Ectodermal cell (in vitro differentiated cells): ENCODE measurements around the gene SYTL4.
A peak's percentile ranks its signal among the peaks of the same experiment; 100 is the strongest.

Source experiments
- H3K27ac ChIP-seq: 2 replicates; pipeline ENCODE4 v1.7.0; 2013; ENCODE audit warnings: mild to moderate bottlenecking, low read depth, low read length; ENCODE audit not compliant: insufficient read depth, poor library complexity, severe bottlenecking
- H3K27me3 ChIP-seq: 2 replicates; pipeline ENCODE4 v1.7.0; 2013; ENCODE audit warnings: mild to moderate bottlenecking, low read length; ENCODE audit not compliant: insufficient read depth, control insufficient read depth, poor library complexity, severe bottlenecking
- H3K36me3 ChIP-seq: one replicate; pipeline ENCODE4 v1.7.0; 2013; ENCODE audit warnings: low read length; ENCODE audit not compliant: control insufficient read depth, insufficient read depth
- H3K4me1 ChIP-seq: one replicate; pipeline ENCODE4 v1.7.0; 2013; ENCODE audit warnings: low read length; ENCODE audit not compliant: control insufficient read depth, insufficient read depth
- H3K4me3 ChIP-seq: 2 replicates; pipeline ENCODE4 v1.7.0; 2013; ENCODE audit warnings: low read depth, low read length, control low read depth; ENCODE audit not compliant: insufficient read depth
- H3K9me3 ChIP-seq: 2 replicates; pipeline ENCODE4 v1.7.0; 2013; ENCODE audit warnings: mild to moderate bottlenecking, low read length, moderate library complexity; ENCODE audit not compliant: control insufficient read depth
- WGBS, 2 experiments: methylation state at CpG; one replicate each; pipeline ENCODE4 v1.1.7; 2013; ENCODE audit warnings: missing lambda C conversion rate in 2 of 2; 5-methylcytosine and 5-hydroxymethylcytosine counted together

The SYTL4 gene

DNA sequence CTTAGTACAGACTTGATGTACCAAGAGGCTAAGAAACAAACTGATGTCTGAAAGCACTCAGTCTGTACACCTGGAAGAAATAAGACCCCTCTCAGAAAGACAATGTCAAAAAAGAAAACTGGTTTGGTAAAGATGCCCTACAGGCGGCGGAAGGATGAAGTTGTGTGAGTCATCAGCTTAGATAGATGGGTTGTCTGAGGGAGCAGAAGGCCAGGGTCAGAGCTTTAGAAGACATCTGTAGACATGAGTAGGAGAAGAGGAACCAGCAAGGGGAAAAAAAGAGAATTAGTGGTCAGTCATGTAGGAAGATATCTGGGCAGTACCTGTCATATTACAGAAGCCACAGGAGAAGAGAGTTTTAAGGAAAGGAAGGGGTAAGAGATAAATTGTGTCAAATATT lies 79.7 kb downstream of the SYTL4 start:
- no peaks in the 10 kb centered on the region for H3K27me3 ChIP-seq
- whole genome bisulfite sequencing, 2 experiments = 93% methylated on average over 2 of the region's 2 CpGs
- H3K36me3 ChIP-seq = no peaks in the 10 kb centered on the region
- H3K4me3 ChIP-seq = no peak overlapping the region
- H3K27ac ChIP-seq = no peak overlapping the region
- no peaks in the 10 kb centered on the region for H3K9me3 ChIP-seq
- peaks cover 7% of the 10 kb centered on the region for H3K4me1 ChIP-seq

DNA sequence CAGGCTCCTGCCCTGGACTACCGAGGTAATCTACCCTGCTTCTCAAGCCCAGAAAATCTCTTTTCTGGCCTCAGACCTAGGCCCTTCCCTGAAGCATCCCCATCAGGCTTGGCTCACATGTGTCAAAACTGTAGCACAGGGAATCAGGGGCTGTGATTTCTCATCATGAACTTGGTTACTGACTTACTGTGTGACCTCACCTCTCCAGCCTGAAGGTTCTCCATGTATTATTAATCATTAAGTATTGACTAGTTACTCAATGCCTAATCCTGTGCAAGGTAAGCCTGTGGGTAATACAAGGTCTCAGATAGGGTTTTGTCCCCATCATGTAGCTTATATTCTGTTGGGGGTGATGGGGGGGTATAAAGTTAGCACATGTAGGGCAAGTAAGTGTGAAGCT lies 81.1 kb downstream of the SYTL4 start:
- H3K27ac ChIP-seq = no peak overlapping the region
- no peak overlapping the region for H3K4me3 ChIP-seq
- H3K27me3 ChIP-seq = no peaks in the 10 kb centered on the region
- no peaks in the 10 kb centered on the region for H3K36me3 ChIP-seq
- peaks cover 7% of the 10 kb centered on the region for H3K4me1 ChIP-seq
- no peaks in the 10 kb centered on the region for H3K9me3 ChIP-seq
- WGBS, 2 experiments = 93 to 94% methylated on average over 1 of the region's 1 CpG

DNA sequence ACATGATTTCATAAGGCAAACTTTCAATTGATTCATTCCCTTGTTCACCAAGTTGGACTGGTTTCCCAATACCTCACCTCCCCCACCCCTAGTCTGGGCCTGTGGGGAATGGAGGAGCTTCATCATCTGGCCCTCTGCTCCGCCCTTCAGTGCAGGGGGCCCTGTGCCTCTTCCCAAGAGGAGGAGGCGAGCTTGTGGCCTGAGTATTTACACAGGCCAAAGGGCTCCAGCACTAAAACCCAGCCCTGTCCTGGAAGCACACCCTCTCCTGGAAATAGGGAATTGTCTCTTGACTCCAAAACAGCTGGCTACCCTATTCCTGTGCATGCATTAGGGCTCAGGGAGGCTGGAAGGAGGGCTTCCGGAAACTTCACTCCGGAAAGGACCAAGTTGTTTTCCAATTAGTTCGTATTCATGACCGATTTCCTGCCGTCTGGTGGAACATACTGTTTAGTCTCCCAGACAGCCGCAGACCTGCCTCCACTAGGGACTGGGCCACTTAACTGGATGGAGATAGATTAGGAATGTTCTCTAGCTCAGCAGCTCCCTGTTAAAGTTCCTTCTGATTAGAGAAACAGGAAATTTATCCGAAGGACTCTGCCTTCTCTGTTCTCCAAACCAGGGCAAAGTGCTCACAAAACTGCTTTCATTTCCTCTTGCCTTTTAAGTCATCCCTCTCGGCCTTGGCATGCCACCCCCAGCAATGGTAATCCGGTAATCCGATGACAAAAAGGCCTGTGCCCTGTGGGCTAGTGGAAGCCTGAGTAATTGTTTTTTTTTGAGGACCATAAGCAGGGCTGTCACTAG lies 82.2 kb downstream of the SYTL4 start:
- no peaks in the 10 kb centered on the region for H3K36me3 ChIP-seq
- H3K4me1 ChIP-seq = peaks cover 7% of the 10 kb centered on the region
- H3K27ac ChIP-seq = peak overlapping the region; percentile 67
- 68 to 73% methylated on average over 12 of the region's 12 CpGs for WGBS, 2 experiments
- H3K27me3 ChIP-seq = no peaks in the 10 kb centered on the region
- no peaks in the 10 kb centered on the region for H3K9me3 ChIP-seq
- no peak overlapping the region for H3K4me3 ChIP-seq

DNA sequence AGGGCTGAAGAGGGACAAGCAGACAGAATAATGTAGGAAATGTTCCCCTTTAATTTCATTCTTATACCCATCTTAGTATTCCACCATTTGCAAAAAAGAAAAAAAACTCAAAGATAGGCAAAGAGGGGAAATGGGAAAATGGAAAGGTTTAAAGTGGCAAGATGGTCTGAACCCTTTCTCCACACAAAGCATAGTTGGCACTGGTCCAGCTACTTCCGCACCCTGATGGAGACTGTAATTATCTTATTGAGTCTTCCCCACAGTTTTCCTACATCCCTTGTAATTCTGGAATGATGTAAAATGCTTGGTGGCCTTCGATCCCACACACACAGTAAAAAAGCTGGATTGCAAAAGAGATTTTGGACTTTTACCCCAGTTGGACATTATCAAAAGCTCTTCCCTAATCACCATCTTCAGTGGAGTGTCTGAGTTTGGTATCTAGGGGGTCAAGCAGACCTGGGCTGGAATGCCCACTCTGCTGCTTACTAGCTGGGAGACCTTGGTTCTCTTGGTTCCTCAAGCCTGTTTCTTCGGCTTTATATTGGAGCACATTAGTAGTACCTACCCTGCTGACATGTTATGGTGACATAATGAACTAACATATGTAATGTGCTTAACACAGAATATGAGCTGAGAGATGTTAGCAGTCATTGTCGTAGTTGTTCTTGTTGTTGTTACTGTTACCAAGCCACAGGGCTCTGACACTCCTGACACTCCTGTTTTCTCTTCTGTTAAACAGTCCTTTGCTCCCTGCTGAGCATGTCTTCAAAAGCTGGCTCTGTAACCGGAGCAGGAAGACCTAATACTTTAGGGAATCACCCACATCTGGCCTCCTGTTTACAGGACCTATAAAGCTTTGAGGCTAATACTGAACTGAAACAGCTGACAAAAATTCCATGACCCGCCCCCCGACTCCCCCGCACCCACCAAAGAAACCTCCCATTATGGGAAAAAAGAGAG lies 83.2 kb downstream of the SYTL4 start:
- H3K27me3 ChIP-seq = no peaks in the 10 kb centered on the region
- no peaks in the 10 kb centered on the region for H3K36me3 ChIP-seq
- peak overlapping the region; percentile 67 for H3K27ac ChIP-seq
- no peak overlapping the region for H3K4me3 ChIP-seq
- WGBS, 2 experiments = 0 to 61% methylated on average over 2 to 6 of the region's 8 CpGs
- no peaks in the 10 kb centered on the region for H3K9me3 ChIP-seq
- peaks cover 7% of the 10 kb centered on the region for H3K4me1 ChIP-seq

DNA sequence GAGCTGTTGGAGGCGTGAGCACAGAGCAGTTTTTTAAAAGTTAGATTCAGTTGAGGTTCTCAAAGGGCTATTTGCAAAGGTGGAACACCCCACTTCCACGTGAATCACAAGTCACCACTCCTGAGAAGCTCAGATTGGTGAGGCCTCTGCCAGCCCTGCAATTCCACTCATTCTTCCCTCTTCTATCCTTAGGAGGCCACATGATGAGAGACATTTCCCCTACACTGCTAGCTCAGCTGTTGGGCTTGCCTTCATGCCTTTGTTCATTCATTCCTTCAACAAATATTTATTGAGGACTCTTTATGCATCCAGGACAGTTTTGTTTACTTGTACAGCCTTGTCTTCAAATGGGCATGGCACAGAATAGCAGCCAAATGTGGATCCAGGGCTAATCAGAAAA lies 84.2 kb downstream of the SYTL4 start:
- no peaks in the 10 kb centered on the region for H3K9me3 ChIP-seq
- no peak overlapping the region for H3K27ac ChIP-seq
- H3K36me3 ChIP-seq = no peaks in the 10 kb centered on the region
- no peaks in the 10 kb centered on the region for H3K27me3 ChIP-seq
- H3K4me3 ChIP-seq = no peak overlapping the region
- peaks cover 7% of the 10 kb centered on the region for H3K4me1 ChIP-seq
- 75 to 89% methylated on average over 2 of the region's 2 CpGs for WGBS, 2 experiments

DNA sequence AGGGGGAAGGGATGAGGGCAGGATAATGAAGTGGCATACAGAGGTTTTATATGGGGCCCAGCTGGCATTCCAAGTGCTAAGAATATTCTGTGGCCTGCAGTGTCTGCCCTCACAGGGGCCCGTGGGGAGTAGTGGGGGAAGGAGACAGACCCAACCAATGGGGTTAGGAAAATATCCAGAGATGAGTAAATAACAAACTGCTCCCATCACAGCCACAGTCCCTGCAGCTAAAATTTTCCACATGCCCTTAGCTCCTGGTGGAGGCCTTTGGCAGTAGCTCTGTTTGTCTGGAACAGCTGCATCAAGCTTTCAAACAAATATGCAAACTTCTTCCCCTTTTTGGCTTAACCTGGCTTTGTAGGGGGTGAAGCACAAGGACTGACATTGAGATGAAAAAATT lies 84.8 kb downstream of the SYTL4 start:
- H3K36me3 ChIP-seq = no peaks in the 10 kb centered on the region
- no peak overlapping the region for H3K27ac ChIP-seq
- H3K27me3 ChIP-seq = no peaks in the 10 kb centered on the region
- no peak overlapping the region for H3K4me3 ChIP-seq
- WGBS, 2 experiments = 43% methylated on average over 1 of the region's 1 CpG
- H3K9me3 ChIP-seq = no peaks in the 10 kb centered on the region
- peaks cover 7% of the 10 kb centered on the region for H3K4me1 ChIP-seq

DNA sequence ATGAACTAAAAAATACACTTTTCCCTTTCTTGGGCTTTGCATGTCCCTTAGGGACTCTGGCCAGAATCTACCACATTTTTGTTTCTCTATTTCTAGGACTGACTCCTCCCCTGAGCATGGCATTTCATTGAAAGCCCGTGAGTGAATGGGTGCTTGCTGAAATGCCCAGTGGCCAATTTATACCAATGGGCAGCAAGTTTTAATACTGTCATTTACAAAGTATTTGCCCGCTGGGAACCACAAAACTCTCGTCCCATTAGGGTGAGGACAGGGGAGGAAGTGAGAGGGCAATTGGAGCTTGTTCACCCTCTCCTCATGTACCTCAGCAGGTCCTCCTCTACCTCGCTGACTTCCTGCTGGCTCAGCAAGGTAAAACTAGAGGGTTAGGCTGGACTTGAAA lies 86.8 kb downstream of the SYTL4 start:
- Histone ChIP-seq H3K4me1 (peaks cover 7% of the 10 kb centered on the region), H3K9me3 (no peaks in the 10 kb centered on the region), H3K27me3 (no peaks in the 10 kb centered on the region), H3K4me3 (no peak overlapping the region), H3K27ac (no peak overlapping the region), H3K36me3 (no peaks in the 10 kb centered on the region)
- WGBS, 2 experiments = 88 to 92% methylated on average over 2 to 4 of the region's 4 CpGs

DNA sequence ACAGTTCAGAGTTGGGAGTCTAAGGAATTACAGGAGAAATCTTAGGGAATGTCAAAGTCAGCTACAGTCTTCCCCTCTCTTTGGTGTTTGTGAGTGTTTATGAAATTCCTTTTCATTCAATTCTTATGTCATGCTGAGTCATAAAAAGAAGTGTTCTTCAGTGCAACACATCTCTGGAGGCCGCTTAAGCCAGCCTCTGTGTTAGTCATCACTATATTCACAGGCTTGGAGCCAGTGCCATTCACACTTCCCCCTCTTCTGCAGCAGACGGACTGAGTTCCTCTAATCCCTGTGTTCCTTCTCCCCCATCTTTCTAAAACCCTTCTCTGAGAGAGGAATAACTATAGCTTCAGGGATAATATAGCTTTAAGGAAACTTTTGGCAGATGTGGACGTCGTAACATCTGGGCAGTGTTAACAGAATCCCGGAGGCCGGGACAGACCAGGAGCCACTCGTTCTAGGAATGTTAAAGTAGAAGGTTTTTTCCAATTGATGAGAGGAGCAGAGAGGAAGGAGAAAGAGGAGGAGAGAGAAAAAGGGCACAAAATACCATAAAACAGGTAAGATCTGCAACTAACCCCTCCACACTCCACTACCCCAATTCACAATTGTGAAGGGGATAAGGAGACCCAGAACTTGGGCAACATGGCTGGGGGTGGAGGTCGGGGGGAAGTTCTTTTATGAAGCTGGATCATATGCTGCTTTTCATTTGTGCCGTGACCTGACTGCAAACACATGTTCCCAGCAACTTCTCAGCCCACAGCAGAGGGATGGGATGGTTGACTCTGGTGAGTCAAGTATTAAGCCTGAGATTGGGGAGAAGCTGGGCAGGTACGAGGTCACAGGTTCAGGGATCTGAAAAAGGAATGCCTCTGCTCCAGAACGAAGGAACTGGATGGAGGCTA lies 87.7 kb downstream of the SYTL4 start, which contains the start of gene SRPX2:
Gene SRPX2, plus strand, starts transcription at position 244 of the 905 bp plus-strand sequence. CDS start 2,124 bp downstream, outside the sequence.
- Histone ChIP-seq H3K4me1 (peaks cover 7% of the 10 kb centered on the region), H3K36me3 (no peaks in the 10 kb centered on the region), H3K27me3 (no peaks in the 10 kb centered on the region), H3K27ac (no peak within 1 kb of the TSS), H3K4me3 (no peak within 1 kb of the TSS), H3K9me3 (no peaks in the 10 kb centered on the region)
- 84 to 86% methylated on average over 10 of the region's 11 CpGs for WGBS, 2 experiments

DNA sequence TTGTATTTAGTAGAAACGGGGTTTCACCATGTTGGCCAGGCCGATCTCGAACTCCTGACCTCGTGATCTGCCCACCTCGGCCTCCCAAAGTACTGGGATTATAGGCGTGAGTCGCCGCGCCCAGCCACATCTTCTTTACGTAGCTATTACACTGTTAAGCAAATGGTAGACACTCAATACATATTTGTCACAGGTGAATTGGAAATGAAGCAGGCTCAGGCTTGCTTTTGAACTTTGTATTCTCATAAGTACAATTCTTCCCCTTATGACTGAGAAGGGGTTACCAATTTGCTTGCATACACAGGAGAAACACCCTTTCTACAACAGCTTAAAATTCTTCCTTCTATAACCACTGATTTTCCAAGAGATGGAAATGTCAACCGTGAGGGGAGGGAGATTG lies 88.7 kb downstream of the SYTL4 start:
- no peak overlapping the region for H3K27ac ChIP-seq
- no peaks in the 10 kb centered on the region for H3K36me3 ChIP-seq
- 92 to 97% methylated on average over 10 of the region's 11 CpGs for WGBS, 2 experiments

More for the DNA sequence above, 88.7 kb downstream of the SYTL4 start:
- Histone ChIP-seq H3K27me3 (no peaks in the 10 kb centered on the region), H3K4me3 (no peak overlapping the region), H3K9me3 (no peaks in the 10 kb centered on the region), H3K4me1 (no peaks in the 10 kb centered on the region)
